NCI-H2029 (cell line): ENCODE measurements around the gene DVL2.
"Not testable (repeated sequence)": the region's sequence is repeated elsewhere in the genome, so short reads cannot be mapped to it uniquely, and the experiment has no call there.

ENCODE experiments used
- DNase-seq: peaks from one replicate; lab custom pipeline; 2025; lab: John Stamatoyannopoulos, UW

The DVL2 gene

DNA sequence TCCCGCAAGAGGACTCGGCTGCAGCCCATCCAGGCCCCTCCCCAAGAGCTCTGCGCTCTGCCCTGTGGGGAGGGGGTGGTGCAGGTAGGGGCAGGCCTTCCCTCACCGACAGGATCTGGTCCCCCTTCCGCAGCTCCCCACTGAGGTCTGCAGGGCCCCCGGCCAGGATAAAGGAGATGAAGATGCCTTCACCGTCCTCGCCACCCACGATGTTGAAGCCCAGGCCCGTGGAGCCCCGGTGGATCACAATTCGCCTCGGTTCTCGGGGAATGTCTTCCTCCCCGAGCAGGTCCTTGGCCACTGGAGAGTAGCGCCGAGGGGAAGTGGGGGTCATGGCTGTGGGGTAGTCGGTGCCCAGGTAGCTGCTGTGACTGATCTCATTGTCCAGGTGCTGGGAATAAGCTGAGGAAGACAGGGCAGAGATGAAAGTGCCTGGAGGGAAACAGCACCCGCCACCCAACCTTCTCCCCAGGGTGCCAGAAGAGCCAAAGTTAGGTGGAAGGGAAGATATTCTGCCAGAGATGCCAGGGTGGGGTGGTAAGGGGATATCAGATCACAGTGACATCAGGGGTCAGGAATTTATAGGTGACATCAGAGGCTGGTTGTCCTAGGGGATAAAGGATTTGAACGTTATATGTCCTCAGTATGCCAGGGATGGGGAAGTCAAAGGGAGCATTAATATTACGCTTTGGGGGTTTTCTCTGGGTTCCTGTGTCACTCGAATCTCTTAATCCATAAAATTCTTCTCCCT is 37.5 kb downstream of the DVL2 start:
- no peak for DNase-seq

DNA sequence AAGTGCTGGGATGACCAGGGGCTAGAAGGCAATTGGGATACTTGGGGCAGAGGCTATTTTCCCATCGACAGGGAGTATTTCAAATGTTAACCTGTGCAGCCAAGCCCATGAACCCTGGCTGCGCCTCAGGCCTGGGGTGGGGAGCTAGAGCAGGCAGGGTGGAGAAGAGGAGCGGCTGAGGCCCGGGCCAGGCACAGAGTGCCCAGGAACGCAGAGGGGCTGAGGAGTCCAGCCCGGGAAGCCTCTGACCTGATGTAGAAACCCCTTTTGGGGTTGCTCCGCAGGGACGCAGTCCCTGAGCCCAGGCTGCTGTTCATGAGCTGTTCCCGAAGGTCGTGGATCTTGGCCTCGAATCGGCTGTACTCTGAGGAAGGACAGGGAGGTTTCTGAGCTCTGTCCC is 38.3 kb downstream of the DVL2 start:
- DNase-seq, result no peak

DNA sequence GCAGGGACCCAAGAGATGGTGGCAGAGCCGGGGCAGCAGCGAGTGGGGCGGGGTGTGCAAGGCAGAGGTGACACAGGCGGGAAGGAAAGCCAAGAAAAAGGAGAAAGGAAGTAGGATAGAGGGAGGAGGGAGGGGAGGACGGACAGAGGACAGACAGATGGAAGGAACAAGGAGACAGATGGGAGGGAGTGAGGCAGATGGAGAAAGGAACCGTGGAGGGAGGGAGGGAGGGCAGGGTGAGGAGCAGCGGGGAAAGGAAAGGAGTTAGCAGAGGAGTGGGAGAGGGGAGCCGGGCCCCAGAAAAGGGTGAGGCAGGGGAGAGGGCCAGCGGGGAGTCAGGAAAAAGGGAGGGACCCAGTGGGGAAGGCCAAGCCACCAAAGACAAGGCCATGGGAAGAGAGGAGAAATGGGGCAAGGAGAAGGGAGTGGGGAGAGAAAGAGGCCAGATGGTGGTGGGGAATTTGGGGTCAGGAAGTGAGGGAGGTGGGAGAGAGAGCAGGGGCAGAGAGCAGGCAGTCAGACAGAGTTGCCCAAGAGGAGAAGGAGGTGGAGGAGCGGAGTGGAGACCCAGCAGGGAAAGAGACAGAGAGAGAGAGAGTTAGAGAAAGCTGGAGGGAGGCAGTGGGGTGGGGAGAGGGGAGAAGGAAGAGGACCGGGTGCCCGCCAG is 41.9 kb downstream of the DVL2 start:
- no peak for DNase-seq

DNA sequence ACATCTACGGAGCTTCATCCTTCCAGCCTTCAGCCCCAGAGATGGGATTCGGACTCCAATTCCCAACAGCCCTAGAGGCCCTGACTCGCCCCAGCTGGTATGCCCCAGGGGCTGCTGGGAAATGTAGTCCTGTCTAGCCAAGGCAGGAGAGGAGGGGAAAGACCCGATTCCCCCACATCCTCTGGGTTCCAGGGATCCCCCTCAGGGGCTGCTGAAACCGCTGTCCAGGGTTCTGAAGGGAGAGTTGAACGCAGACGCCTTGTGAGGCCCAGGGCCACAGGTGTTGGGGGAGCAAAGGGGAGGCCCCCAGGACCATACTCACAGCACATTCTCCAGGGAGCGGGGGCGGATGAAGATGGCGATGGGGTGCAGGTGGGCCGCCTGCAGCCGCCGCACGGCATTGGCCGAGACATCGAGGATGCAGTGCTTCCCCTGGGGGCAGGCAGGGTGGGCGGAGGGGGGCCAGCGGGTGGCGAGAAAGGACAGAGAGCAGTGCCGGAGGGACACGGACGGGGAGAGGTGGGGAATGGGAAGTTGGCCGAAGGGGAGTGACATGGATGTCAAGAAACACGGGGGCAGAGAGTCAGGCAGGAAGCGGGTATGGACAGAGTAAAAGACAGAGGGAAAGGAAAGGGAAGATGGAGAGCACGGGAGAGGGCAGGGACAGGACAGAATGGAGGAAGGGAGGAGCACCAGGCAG is 42.6 kb downstream of the DVL2 start:
- no peak for DNase-seq

DNA sequence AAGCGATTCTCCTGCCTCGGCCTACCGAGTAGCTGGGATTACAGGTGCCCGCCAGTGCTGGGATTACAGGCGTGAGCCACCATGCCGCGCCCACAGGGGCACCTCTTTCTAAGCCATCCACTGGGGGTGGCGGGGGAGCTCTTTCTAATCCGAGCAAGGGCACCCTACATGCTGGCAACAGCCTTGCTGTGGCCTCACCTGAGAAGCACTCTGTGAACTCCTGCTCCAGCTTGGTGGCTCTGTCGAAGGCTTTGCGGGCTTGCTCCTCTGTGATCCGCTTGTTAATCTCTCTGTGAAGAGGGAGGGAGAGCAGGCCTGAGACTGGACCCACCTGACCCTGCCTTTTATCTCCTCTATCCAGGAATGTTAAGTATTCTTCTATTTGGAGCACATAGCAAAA is 43.2 kb downstream of the DVL2 start:
- DNase-seq, result no peak

DNA sequence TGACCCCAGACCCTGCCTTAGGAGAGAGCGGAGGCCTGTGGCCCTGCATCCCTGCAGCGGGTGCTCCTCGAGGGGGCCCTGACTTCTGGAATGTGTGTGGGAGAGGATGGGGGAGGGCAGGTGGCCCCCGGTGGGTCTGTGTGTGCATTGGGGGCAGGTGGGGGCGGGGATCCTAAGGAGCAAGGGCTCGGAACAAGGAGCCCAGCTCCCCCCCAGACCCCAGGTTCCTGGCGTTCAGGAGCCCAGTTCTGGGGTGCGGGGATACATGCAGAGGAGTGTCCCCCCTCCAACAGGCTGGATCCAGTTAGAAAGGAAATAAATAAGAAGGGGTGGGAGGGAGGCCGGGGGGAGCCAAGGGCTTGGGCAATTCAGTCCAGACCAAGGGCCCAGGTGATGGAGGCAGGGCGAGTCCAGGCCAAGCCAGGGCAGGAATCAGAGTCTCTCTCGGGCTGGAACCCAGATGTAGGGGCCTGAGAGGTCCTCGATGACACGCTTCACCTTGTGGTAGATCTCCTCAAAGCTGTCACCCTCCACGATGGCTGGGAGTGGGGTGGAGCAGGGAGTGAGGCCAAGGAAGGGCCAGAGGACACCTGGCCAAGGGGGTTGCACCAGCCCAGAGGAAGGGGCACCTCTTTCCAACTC is 43.9 kb downstream of the DVL2 start:
- DNase-seq, result no peak

DNA sequence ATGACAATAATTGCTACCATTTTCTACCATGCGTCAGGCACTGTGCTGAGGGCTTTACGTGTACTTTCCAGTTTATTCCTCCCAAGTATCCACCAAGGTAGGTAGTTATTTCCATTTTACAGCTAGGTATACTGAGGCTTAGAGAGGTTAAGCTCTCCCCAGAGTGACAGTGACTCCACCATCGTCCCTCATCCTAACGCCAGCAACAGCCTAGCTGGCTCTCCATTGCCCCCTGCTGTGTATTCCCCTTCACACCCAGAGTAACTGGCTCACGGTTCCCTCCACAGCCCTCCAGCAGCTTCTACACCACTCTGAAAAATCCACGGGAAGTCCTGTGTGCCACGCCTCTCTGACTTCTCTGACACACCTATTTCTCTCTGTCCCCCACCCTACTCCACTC is 48.1 kb downstream of the DVL2 start:
- no peak for DNase-seq

DNA sequence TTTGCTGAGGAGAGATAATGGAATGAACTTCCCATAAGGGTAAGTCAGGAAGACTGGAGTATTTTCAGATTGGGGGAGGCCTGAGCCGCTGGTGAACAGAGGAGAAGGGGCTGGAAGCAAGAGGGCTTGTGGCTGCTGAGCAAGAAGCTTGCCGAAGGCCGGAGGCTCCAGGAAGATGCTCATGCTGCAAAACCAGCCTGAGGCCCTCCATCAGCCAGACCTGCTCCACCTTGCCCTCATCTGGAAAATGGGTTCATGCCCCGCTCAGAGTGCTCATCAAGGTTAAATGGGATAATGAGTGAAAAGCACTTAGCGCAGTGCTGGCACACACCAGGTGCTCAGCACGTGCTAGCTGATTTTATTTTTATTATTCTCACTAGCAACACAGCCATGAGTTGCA is 49.7 kb downstream of the DVL2 start:
- no peak for DNase-seq

DNA sequence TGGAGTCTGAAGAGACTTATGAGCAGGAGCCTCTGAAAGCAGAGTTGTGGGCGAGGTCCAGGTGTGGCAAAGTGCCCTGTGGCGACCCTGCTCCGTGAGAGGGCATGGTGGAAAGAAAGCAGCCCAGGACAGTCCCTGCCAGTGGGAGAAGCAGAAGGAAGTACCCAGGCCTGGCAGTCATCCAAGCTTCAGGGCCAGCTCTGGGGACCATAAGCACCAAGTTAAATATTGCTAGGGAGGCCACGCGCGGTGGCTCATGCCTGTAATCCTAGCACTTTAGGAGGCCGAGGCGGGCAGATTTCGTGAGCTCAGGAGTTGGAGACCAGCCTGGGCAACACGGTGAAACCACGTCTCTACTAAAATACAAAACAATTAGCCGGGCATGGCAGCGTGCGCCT is 50.2 kb downstream of the DVL2 start:
- DNase-seq, result no peak

DNA sequence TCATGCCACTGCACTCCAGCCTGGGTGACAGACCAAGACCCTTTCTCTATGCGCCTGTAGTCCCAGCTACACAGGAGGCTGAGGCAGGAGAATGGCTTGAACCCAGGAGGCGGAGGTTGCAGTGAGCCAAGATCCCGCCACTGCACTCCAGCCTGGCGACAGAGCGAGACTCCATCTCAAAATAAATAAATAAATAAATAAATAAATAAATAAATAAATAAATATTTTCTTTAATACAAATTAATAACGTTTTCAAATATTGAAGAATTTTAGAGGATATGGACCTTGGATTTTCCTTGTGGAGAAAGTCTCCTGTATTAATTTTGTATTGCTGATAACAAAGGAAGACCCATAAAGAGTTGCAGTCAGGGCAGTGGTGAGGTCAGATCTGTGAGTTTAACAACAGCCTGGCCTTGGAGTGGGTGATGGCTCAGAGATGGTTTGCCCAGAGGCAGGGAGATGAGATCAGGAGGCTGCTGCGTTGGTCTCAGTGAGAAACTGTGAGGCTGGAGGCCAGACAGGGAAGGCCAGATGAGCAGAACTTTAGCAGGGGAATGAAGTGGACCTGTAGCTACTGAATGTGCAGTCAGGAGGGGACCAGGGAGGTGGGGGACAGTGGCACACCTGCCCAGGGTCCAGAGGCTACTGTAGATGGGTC is 50.8 kb downstream of the DVL2 start:
- DNase-seq, result no peak

DNA sequence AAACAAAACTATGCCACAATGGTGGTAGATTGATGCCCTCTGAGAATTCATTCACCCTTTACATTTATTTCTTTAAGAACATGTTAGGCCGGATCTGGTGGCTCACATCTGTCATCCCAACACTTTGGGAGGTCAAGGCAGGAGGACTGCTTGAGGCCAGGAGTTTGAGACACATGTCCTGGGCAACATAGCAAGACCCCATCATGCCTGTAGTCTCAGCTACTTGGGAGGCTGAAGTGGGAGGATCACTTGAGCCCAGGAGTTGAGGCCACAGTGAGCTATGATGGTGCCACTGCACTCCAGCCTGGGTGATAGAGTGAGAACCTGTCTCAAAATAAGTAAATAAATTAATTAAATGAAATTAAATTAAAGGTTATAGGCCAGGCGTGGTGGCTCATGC is 52.2 kb downstream of the DVL2 start:
- DNase-seq, result not testable (repeated sequence)

DNA sequence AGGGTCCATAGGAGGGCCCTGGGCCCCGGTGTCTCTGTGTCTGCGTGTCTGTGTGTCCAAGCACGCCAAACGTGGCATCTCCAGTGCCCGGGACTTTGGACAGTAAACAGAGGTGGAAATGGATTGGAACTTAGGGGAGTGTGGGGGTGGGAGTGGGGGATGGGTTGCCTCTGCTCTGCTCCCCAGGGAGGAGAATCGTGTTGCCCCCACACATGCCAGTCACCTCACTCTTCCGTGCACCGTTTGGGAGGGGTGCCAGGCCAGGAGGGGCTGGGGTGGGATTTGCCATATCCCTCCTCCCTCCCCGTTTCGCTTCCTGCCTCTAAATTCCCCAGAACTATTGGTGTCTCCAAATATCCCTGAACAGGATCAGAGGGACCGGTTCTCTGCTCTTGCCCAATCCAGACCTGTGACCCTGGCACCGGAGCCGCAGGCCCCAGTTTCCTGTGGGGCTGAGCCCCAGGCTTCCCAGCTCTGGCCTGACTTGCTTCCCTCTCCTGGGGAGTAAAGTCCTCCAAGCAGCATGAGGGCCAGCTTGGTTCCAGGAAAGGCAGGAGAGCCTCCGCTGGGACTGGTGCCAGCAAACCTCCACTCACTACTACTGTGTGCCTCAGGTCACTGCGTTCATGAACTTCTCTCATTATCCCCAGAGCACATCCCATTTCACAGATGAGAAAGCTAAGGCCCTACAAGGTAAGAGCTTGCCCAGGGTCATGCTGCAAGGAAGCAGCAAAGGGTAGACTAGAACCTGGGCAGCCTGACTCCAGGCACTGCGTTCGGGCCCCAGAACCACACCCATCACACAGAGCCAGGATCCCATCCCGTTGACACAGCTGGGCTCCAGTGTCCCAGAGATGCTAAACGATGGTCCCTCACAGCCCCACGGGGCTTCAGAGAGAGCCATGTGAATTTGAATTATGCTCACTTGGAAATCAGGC is 54.7 kb downstream of the DVL2 start, which contains the start of gene ASGR1:
ASGR1 (minus strand) TSS at position 54 of the 938 bp plus-strand sequence. CDS start 807 bp downstream, outside the sequence.
- DNase-seq, result no peak

DNA sequence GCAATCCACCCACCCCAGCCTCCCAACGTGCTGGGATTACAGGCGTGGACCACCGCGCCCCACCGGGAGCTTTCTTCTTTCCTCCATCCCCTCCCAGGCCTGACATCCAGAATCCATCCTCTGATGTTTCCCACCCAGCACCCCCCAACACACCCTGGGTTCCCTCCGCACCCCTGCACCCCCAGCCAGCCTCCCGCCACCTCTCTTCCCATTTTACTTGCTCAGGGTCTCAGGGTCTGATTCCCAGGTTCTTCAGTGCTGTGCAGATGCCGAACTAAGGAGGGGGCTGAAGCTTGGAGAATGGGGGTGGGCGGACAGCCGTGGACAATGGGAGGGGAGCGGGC is 55.4 kb downstream of the DVL2 start:
- no peak for DNase-seq

DNA sequence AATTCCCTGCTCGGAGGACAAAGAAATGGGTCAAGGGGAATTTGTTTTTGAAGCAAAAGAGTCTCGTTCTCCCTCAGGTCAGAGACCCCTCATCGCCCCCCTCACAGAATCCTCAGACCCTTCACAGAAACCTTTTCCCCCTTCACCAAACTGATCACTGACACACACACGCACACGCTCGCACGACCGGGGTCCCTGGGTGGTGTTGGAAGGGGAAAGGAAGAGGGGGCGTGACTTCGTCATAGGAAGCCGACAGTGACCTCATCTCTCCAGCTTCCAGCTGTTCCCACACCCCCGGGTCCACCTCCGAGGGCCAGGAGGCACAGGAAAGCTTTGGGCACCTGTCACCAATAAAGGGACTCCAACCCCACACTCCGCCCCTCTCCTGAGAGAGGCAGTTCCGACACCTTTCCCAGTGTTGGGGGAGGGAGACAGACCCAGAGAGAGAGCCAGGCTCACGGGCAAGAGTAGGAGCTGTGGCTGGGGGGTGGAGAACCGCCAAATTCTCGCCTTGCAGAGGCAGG is 56.3 kb downstream of the DVL2 start:
- no peak for DNase-seq

DNA sequence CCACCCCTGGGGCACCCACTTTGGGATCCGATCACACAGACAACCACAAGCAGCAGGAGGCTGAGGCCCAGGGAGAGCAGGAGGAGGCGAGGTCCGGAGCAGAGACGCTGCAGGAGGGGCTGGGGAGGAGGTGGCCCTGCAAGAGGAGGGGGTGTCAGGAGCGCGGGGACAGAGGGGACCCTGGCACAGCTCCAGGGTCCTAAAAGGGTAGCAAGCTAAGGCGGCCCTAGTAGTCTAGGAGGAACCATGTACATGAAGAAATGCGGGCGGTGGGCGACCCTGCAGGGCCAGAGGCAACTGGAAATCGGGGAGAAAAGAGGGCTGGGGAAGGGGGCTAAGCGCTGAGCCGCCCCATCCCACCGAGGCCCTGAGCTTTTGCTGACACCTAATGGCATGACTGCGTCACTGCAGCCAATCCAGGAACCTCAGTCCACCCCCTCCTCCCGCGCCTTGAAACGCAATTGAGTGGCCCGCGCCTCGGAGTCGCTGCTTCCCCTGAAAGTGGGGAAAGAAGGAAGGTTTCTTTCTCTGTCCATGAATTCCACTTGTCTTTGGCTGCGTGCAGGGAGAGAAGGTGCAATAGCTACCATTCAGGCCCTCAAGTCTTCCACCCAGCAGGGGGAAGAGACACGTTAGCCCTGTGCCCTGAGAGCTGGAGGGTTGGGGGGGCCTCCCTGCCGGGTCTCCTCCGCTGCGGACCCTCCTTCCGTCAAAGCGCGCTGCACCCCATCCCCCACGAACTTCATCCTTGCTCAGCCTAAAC is 56.9 kb downstream of the DVL2 start:
- no peak for DNase-seq

DNA sequence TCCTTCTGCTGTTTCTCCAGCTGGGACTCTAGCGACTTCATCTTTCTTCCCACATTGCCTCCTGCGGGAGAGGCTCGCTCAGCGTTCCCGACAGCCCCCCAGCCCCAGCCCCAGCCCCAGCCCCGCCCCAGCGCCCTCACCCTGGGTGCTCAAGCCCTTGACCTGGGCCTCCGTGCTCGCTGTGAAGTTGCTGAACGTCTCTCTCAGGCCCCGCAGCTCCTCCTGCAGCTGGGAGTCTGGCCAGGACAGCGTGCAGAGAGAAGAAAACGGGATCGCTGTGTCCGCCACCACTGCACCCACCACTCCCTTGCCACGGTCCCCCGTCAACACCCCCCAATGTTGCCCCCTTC is 57.5 kb downstream of the DVL2 start:
- no peak for DNase-seq

DNA sequence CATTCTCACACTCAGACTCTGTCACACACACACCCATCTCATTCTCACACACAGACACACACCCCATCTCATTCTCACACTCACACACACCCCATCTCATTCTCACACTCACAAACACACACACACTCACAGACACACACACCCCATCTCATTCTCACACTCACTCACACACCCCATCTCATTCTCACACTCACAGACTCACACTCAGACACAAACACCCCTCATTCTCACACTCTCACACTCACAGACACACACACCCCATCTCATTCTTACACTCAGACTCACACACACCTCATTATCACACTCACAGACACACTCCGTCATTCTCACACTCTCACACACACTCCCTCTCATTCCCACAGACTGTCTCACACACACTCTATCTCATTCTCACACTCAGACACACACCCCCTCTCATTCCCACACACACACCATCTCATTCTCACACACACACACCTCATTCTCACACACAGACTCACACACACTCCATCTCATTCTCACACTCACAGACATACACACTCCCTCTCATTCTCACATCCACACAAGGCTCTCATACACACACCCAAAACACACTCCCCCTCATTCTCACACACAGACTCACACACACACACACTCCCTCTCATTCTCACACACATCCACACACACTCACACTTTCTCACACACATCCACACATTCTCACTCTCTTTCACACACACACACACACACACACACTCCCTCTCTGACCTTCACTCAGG is 58.0 kb downstream of the DVL2 start:
- no peak for DNase-seq
